Progenitor cell of endocrine pancreas (in vitro differentiated cells): Measurements from ENCODE around the gene HEMK1. TPM values are rescaled to one million over a fixed set of nuclear protein-coding genes. Genes with fewer than 3 reads are reported as not detected.
A peak's percentile ranks its signal among the peaks of the same experiment; 100 is the strongest.

Experiments used
- DNase-seq: peaks from one replicate; pipeline ENCODE4 v3.0.0; 2021; ENCODE audit warnings: low spot score; ENCODE audit not compliant: unreplicated experiment
- H3K27ac Mint-ChIP-seq: 2 replicates; pipeline ENCODE4 v1.8.0; 2021; ENCODE audit warnings: mild to moderate bottlenecking, moderate library complexity, mixed read lengths
- H3K27me3 Mint-ChIP-seq: 2 replicates; pipeline ENCODE4 v1.8.0; 2021; ENCODE audit warnings: mixed read lengths
- H3K36me3 Mint-ChIP-seq: 2 replicates; pipeline ENCODE4 v1.8.0; 2022; ENCODE audit warnings: mixed read lengths; ENCODE audit not compliant: insufficient read depth
- H3K4me1 Mint-ChIP-seq: 2 replicates; pipeline ENCODE4 v1.8.0; 2021; ENCODE audit warnings: low read depth, mixed read lengths
- H3K4me3 Mint-ChIP-seq: 2 replicates; pipeline ENCODE4 v1.8.0; 2021; ENCODE audit warnings: low read depth, mild to moderate bottlenecking, moderate library complexity, mixed read lengths
- H3K9me3 Mint-ChIP-seq: 2 replicates; pipeline ENCODE4 v1.8.0; 2021; ENCODE audit warnings: low read depth, mixed read lengths
- CTCF ChIP-seq: fragments of 200-600 bp; sonication (generic); IDR thresholded peaks from one replicate; pipeline ENCODE4 v1.5.0; 2021; ENCODE audit warnings: antibody characterized with exemption, mild to moderate bottlenecking; ENCODE audit not compliant: unreplicated experiment
- total RNA-seq: library from RNA; stranded (reverse); gene quantifications from 2 replicates; pipeline ENCODE4 v1.2.1, GENCODE V29; 2021

Gene HEMK1
- total RNA-seq, 1 donor from 2014 or later, result 23.7 TPM

GRCh38 chr3:50608278-50608677 is 39.0 kb downstream of the HEMK1 start:
- H3K4me3 Mint-ChIP-seq, result no peak overlapping the region
- H3K9me3 Mint-ChIP-seq, result no peaks in the 10 kb centered on the region
- no peak for DNase-seq
- H3K27ac Mint-ChIP-seq, result no peak overlapping the region
- peaks cover 21% of the 10 kb centered on the region for H3K4me1 Mint-ChIP-seq
- no peak for TF ChIP-seq CTCF
- H3K36me3 Mint-ChIP-seq, result peaks cover 3% of the 10 kb centered on the region
- H3K27me3 Mint-ChIP-seq, result peaks cover 10% of the 10 kb centered on the region

- no peak for DNase-seq
- peaks cover 18% of the 10 kb centered on the region for H3K27me3 Mint-ChIP-seq
- no peak overlapping the region for H3K27ac Mint-ChIP-seq
- H3K36me3 Mint-ChIP-seq, result peaks cover 3% of the 10 kb centered on the region
- TF ChIP-seq CTCF, result no peak
- H3K9me3 Mint-ChIP-seq, result no peaks in the 10 kb centered on the region
- H3K4me3 Mint-ChIP-seq, result peak overlapping the region; percentile 24
- peaks cover 17% of the 10 kb centered on the region for H3K4me1 Mint-ChIP-seq
Measured at GRCh38 chr3:50609071-50609762, 39.9 kb downstream of the HEMK1 start.

- no peak for DNase-seq
- peaks cover 17% of the 10 kb centered on the region for H3K4me1 Mint-ChIP-seq
- no peaks in the 10 kb centered on the region for H3K9me3 Mint-ChIP-seq
- peaks cover 3% of the 10 kb centered on the region for H3K36me3 Mint-ChIP-seq
- H3K27ac Mint-ChIP-seq, result no peak overlapping the region
- TF ChIP-seq CTCF, result no peak
- peaks cover 18% of the 10 kb centered on the region for H3K27me3 Mint-ChIP-seq
- peak overlapping the region; percentile 24 for H3K4me3 Mint-ChIP-seq
Measured at GRCh38 chr3:50609763-50610085, 40.4 kb downstream of the HEMK1 start.

GRCh38 chr3:50610181-50610971 is 41.1 kb downstream of the HEMK1 start:
- Mint-ChIP-seq H3K27ac (no peak overlapping the region), H3K4me1 (peaks cover 17% of the 10 kb centered on the region), H3K36me3 (peaks cover 3% of the 10 kb centered on the region), H3K27me3 (peaks cover 18% of the 10 kb centered on the region), H3K9me3 (no peaks in the 10 kb centered on the region), H3K4me3 (peak overlapping the region; percentile 83)
- DNase-seq, result no peak
- no peak for TF ChIP-seq CTCF

- Mint-ChIP-seq H3K27me3 (peaks cover 18% of the 10 kb centered on the region), H3K36me3 (no peaks in the 10 kb centered on the region), H3K27ac (no peak overlapping the region)
Measured at GRCh38 chr3:50610992-50611463, 41.7 kb downstream of the HEMK1 start.

More at GRCh38 chr3:50610992-50611463, 41.7 kb downstream of the HEMK1 start:
- DNase-seq, result no peak
- TF ChIP-seq CTCF, result no peak
- Mint-ChIP-seq H3K9me3 (no peaks in the 10 kb centered on the region), H3K4me1 (peaks cover 18% of the 10 kb centered on the region), H3K4me3 (peak overlapping the region; percentile 83)
